Pericardium fibroblast (primary cell): ENCODE results near the gene CLEC4M. TPM values are rescaled to one million over a fixed set of nuclear protein-coding genes. Genes with fewer than 3 reads are reported as not detected.

Source experiments
- total RNA-seq: library from RNA; depleted of rRNA; stranded (reverse); fragments of >200 nt; gene quantifications from 2 replicates; pipeline ENCODE4 v1.2.3, GENCODE V29; 2015

The CLEC4M gene
- not detected in 2 replicates for total RNA-seq

GRCh38 chr19:7762719-7763293 is at the start of gene CLEC4M:
TSS of gene CLEC4M (plus strand) at chr19:7763243. CDS start at chr19:7763267, 24 bp downstream.

GRCh38 chr19:7732045-7732444 is 31.0 kb upstream of the CLEC4M start, which contains the start of gene CLEC4G:
TSS of gene CLEC4G (minus strand) at chr19:7732110. CDS start at chr19:7732102, 8 bp downstream.

GRCh38 chr19:7746903-7747884 is 15.8 kb upstream of the CLEC4M start, which contains the start of gene CD209:
TSS of gene CD209 (minus strand) at chr19:7747534. CDS start at chr19:7747511, 23 bp downstream.

Other genes starting within 250 kb of the CLEC4M start
- gene ZNF358, start 247.1 kb upstream of the CLEC4M start, total RNA-seq = 75.0 and 103 TPM in 2 replicates
- 5.3 and 10.5 TPM in 2 replicates for gene MCOLN1, start 240.6 kb upstream of the CLEC4M start, total RNA-seq
- 66.0 and 68.0 TPM in 2 replicates for gene PNPLA6, start 227.5 kb upstream of the CLEC4M start, total RNA-seq
- gene CAMSAP3, start 167.4 kb upstream of the CLEC4M start, total RNA-seq = not detected in 2 replicates
- 27.9 and 35.8 TPM in 2 replicates for gene XAB2, start 133.7 kb upstream of the CLEC4M start, total RNA-seq
- 14.2 and 32.1 TPM in 2 replicates for gene PET100, start 133.4 kb upstream of the CLEC4M start, total RNA-seq
- gene PCP2, start 129.5 kb upstream of the CLEC4M start, total RNA-seq = 0.82 TPM in 1 of 2 replicates, not detected in the other
- 5.0 and 16.7 TPM in 2 replicates for gene STXBP2, start 126.1 kb upstream of the CLEC4M start, total RNA-seq
- not detected in 2 replicates for gene RETN, start 94.2 kb upstream of the CLEC4M start, total RNA-seq
- not detected in 2 replicates for gene MCEMP1, start 86.2 kb upstream of the CLEC4M start, total RNA-seq
- 125 and 141 TPM in 2 replicates for gene TRAPPC5, start 82.4 kb upstream of the CLEC4M start, total RNA-seq
- gene FCER2, start 61.1 kb upstream of the CLEC4M start, total RNA-seq = not detected in 2 replicates
- not detected in 2 replicates for gene CLEC4G, start 31.1 kb upstream of the CLEC4M start, total RNA-seq
- not detected in 2 replicates for gene CD209, start 15.7 kb upstream of the CLEC4M start, total RNA-seq
- gene EVI5L, start 67.0 kb downstream of the CLEC4M start, total RNA-seq = 15.0 and 16.5 TPM in 2 replicates
- not detected in 2 replicates for gene PRR36, start 111.1 kb downstream of the CLEC4M start, total RNA-seq
- gene LRRC8E, start 125.3 kb downstream of the CLEC4M start, total RNA-seq = 3.1 and 3.9 TPM in 2 replicates
- 9.5 and 18.7 TPM in 2 replicates for gene MAP2K7, start 140.6 kb downstream of the CLEC4M start, total RNA-seq
- gene TGFBR3L, start 151.6 kb downstream of the CLEC4M start, total RNA-seq = not detected in 2 replicates
- gene SNAPC2, start 157.1 kb downstream of the CLEC4M start, total RNA-seq = 32.7 and 46.4 TPM in 2 replicates
- 4.1 and 4.4 TPM in 2 replicates for gene CTXN1, start 162.9 kb downstream of the CLEC4M start, total RNA-seq
- gene TIMM44, start 180.4 kb downstream of the CLEC4M start, total RNA-seq = 71.1 and 74.3 TPM in 2 replicates
- gene ELAVL1, start 242.4 kb downstream of the CLEC4M start, total RNA-seq = 23.1 and 23.2 TPM in 2 replicates